ENCODE results near the gene SRA1. TPM values are rescaled to one million over a fixed set of nuclear protein-coding genes. Genes with fewer than 3 reads are reported as not detected.

The SRA1 gene
- total and polyA plus RNA-seq, 11 donors, result 22.4 to 38.1 (median 29.0) TPM

DNA sequence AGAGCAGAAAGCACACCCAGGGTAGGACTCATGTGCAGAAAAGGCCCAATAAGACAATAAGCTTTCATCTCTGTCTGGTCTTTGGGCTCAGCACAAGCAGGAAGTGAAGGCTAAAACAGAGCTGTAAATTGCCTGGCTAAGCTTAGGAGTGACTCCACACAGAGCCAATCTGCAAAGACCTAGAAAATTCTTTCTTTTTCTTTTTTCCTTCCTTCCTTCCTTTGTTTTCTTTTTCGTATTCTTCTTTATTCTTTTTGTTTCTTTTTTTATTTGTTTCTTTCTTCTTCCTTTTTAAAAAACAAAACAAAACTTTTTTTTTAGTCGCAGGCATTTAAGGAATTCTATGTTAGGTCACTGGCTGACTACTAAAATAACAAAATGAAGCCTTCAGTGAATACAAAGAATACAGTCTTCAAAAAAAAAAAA is 19.5 kb upstream of the SRA1 start:
- ATAC-seq, result peak in 1 of 4 donors; percentile 46
- Histone ChIP-seq H3K27me3 (no peaks in the 10 kb centered on the region), H3K27ac (peak overlapping the region in 5 of 12 donors; percentile 15 to 88 (median 32)), H3K36me3 (no peaks in the 10 kb centered on the region), H3K9me3 (no peaks in the 10 kb centered on the region), H3K4me3 (no peak overlapping the region), H3K4me1 (peaks cover 0 to 41% (median 6%) of the 10 kb centered on the region in 12 donors)
- TF ChIP-seq, protein P1, sequence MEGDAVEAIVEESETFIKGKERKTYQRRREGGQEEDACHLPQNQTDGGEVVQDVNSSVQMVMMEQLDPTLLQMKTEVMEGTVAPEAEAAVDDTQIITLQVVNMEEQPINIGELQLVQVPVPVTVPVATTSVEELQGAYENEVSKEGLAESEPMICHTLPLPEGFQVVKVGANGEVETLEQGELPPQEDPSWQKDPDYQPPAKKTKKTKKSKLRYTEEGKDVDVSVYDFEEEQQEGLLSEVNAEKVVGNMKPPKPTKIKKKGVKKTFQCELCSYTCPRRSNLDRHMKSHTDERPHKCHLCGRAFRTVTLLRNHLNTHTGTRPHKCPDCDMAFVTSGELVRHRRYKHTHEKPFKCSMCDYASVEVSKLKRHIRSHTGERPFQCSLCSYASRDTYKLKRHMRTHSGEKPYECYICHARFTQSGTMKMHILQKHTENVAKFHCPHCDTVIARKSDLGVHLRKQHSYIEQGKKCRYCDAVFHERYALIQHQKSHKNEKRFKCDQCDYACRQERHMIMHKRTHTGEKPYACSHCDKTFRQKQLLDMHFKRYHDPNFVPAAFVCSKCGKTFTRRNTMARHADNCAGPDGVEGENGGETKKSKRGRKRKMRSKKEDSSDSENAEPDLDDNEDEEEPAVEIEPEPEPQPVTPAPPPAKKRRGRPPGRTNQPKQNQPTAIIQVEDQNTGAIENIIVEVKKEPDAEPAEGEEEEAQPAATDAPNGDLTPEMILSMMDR (IDR thresholded peaks at IDR 0.05), result no peak
- no peak for TF ChIP-seq POLR2A (IDR thresholded peaks at IDR 0.05)
- WGBS, 4 donors, result 61 to 72% (median 66%) methylated on average over 2 of the region's 2 CpGs
- intact Hi-C loops (cut with DNase I), result loop anchor here in 1 of 10 donors (5.0 kb wide), 1 partner anchor 46 kb away; no protein-coding TSS in a partner anchor
- DNase-seq, result no peak

DNA sequence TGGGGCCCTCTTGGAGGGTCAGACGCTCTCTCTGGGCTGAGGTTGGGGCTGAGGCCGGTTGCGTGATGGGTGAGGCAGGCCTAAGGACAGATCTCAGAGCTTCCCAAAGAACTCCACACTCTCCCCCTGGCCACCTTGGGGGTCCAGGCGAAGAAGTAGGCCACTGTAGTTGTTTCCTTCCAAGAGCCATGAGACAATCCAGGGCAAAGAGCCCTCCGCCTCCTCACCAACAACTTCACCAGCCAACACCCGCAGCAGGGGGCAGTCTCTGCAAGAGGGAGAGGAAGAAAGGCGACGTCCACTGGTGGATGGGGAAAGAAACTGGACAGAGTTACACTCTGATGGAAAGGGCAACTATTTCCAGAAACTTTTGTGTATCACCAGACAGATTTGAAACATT is 18.0 kb upstream of the SRA1 start:
- ATAC-seq, result peak in 3 of 4 donors; percentile 41 to 72 (median 55)
- Histone ChIP-seq H3K27ac (peak overlapping the region in 2 of 12 donors; percentile 1 to 88), H3K4me1 (peaks cover 1 to 49% (median 18%) of the 10 kb centered on the region in 12 donors), H3K36me3 (peaks cover 0 to 4% (median 0%) of the 10 kb centered on the region in 9 donors), H3K27me3 (no peaks in the 10 kb centered on the region), H3K4me3 (no peak overlapping the region), H3K9me3 (no peaks in the 10 kb centered on the region)
- TF ChIP-seq, protein P1 (IDR thresholded peaks at IDR 0.05), result peak in 8 of 12 donors; percentile 20 to 46 (median 36)
- TF ChIP-seq POLR2A (IDR thresholded peaks at IDR 0.05), result no peak
- 82 to 85% (median 83%) methylated on average over 8 of the region's 8 CpGs for WGBS, 4 donors
- intact Hi-C loops (cut with DNase I), result loop anchor here in 1 of 10 donors (5.0 kb wide), 1 partner anchor 47 kb away; no protein-coding TSS in a partner anchor
- DNase-seq, result peak in 3 of 5 donors; percentile 45 to 73 (median 61)

DNA sequence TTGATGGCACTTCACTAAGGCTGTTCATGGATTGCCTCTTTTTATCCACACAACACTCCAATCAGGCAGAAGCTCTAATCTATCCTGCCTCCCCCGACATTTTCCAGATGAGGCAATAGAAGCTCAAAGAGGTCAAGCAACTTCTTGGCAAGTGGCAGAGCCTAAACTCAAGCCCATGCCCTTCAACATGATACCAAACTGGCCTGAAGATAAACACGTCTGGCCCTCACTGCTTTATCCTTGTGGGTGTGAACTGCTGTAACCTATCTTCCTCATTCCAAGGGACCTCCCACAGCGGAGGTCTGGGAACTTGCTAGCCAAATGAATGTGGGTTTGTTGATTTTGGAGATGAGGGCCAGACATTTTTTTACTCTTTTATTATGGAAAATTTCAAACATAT is 16.9 kb upstream of the SRA1 start:
- H3K9me3 ChIP-seq, result no peaks in the 10 kb centered on the region
- H3K4me1 ChIP-seq, result peaks cover 5 to 60% (median 29%) of the 10 kb centered on the region in 12 donors
- ATAC-seq, result peak in 3 of 4 donors; percentile 44 to 78 (median 64)
- TF ChIP-seq, protein P1 (IDR thresholded peaks at IDR 0.05), result no peak
- no peak for TF ChIP-seq POLR2A (IDR thresholded peaks at IDR 0.05)
- H3K27ac ChIP-seq, result peak overlapping the region in 3 of 12 donors; percentile 3 to 21 (median 20)
- WGBS, 4 donors, result 27 to 40% (median 30%) methylated on average over 3 of the region's 3 CpGs
- intact Hi-C loops (cut with DNase I), result no loop called here
- H3K4me3 ChIP-seq, result no peak overlapping the region
- H3K36me3 ChIP-seq, result peaks cover 0 to 7% (median 0%) of the 10 kb centered on the region in 9 donors
- H3K27me3 ChIP-seq, result no peaks in the 10 kb centered on the region
- no peak for DNase-seq

DNA sequence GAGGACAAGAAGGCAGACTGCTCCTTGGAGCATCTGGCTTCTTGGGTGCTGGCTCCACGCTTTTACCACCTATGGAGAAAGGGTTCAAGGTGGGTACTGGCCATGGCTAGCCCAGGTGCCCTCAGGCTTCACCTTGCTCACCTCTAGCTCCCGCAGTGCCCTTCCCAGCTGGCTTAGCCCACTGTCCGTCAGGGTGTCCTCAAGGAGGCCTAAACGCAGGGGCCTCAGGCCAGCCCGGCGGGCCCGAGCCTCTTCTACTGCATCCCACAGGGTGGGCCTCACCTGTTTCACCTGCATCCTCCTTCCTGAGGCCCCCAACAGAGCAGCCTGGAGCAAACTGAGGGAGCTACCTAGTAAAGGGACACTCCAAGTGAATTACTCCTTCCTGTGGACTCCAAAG is 16.4 kb upstream of the SRA1 start:
- H3K9me3 ChIP-seq, result no peaks in the 10 kb centered on the region
- intact Hi-C loops (cut with DNase I), result no loop called here
- no peak for DNase-seq
- H3K4me3 ChIP-seq, result no peak overlapping the region
- 89 to 95% (median 93%) methylated on average over 4 to 7 of the region's 7 CpGs for WGBS, 4 donors
- peaks cover 6 to 65% (median 34%) of the 10 kb centered on the region in 12 donors for H3K4me1 ChIP-seq
- no peak for ATAC-seq
- no peaks in the 10 kb centered on the region for H3K27me3 ChIP-seq
- H3K36me3 ChIP-seq, result peaks cover 0 to 9% (median 0%) of the 10 kb centered on the region in 9 donors
- peak overlapping the region in 4 of 12 donors; percentile 3 to 21 (median 17) for H3K27ac ChIP-seq
- no peak for TF ChIP-seq POLR2A (IDR thresholded peaks at IDR 0.05)
- TF ChIP-seq, protein P1 (IDR thresholded peaks at IDR 0.05), result no peak

Data from heart left ventricle (tissue), 16 donors.